Left colon (tissue), 2 donors: Measurements from ENCODE around the gene CCDC158. TPM values are rescaled to one million over a fixed set of nuclear protein-coding genes. Genes with fewer than 3 reads are reported as not detected.
"Not testable (repeated sequence)": the region's sequence is repeated elsewhere in the genome, so short reads cannot be mapped to it uniquely, and the experiment has no call there.

Experiments
- ATAC-seq: fragments of 200-7000 bp; cut with Tn5 transposase; one replicate; pipeline ENCODE4 v1.9.1; 2020; ENCODE audit warnings: mild to moderate bottlenecking, moderate library complexity
- DNase-seq, 2 donors: peaks; one replicate each; pipeline ENCODE4 v3.0.0-alpha.2; 2020
- intact Hi-C, 2 donors: fragments of 100-400 bp; cut with DNase I in 1 of 2; cut with micrococcal nuclease in 1 of 2; formaldehyde crosslinking; loops; one replicate each; pipeline versions ENCODE4 v1.11.2 to v1.14.0; 2022; cut with DNase I, micrococcal nuclease
- total RNA-seq, 2 donors: library from RNA; stranded (reverse); fragmentation: NEBNext Ultra II Directional; extraction: Animal tissue kit (Norgen Biotek cat#: 25700); gene quantifications; one replicate each; pipeline ENCODE4 v1.2.1, GENCODE V29; 2021
- donor health status: DM: no; HTN: no; CAD: no.
- donor health status: DM: yes; HTN: yes; CAD: no.

The CCDC158 gene
- total RNA-seq, 2 donors from 2014 or later, result 0.17 TPM; not detected in 1

- ATAC-seq, result peak; percentile 64
- intact Hi-C loops, result no loop called here
- DNase-seq, result no peak
Observed at GRCh38 chr4:76377481-76377901, 43.5 kb downstream of the CCDC158 start.

DNA sequence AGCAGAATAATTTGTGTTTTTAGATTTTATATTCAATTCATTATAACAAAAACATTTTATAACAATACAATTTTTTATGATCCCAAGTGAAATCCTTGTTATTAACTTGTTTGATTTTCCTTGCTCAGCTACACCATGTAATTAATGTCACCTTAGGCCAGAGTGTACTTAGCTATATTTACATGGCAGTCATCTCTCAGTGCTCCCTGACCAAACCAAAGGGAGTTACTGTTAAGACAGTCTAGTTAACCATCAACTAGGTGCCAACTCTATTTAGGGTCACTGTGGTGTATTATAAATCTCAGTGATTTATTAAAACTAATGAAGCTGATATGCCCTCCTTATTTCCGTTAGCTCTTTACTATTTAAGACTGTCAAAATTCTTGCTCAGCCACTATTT is 44.4 kb downstream of the CCDC158 start:
- ATAC-seq, result peak; percentile 81
- intact Hi-C loops, result no loop called here

GRCh38 chr4:76375703-76376102 is 45.2 kb downstream of the CCDC158 start:
- DNase-seq (no peak), ATAC-seq (no peak)
- intact Hi-C loops, result no loop called here

More for the DNA sequence above, 44.4 kb downstream of the CCDC158 start:
- DNase-seq, result no peak

GRCh38 chr4:76374798-76375197 is 46.1 kb downstream of the CCDC158 start:
- no peak for DNase-seq
- no peak for ATAC-seq
- intact Hi-C loops, result no loop called here

- intact Hi-C loops, result no loop called here
- DNase-seq (no peak), ATAC-seq (no peak)
Observed at GRCh38 chr4:76373919-76374552, 46.9 kb downstream of the CCDC158 start.

DNA sequence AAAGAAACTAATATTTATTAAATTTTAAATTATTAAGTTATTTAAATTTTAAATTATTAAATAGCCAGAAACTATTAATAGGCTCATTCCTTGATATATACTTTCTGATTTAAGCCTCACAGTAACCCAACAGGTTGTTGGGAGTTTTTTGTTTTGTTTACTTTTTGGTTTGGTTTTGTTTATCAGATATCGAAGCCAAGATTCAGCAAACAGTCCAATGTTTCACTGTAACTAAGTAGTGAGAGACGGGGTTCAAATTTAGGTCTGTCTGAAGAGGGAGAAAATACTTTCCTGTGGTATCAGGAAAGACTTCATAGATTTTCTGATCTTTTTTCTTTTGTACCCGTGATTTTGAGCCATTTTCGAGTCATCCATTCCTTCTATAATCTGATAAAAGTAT is 54.2 kb downstream of the CCDC158 start:
- no peak for ATAC-seq
- DNase-seq, result no peak
- intact Hi-C loops, result no loop called here

GRCh38 chr4:76365636-76366035 is 55.3 kb downstream of the CCDC158 start:
- ATAC-seq, result no peak
- DNase-seq, result no peak
- intact Hi-C loops, result no loop called here

DNA sequence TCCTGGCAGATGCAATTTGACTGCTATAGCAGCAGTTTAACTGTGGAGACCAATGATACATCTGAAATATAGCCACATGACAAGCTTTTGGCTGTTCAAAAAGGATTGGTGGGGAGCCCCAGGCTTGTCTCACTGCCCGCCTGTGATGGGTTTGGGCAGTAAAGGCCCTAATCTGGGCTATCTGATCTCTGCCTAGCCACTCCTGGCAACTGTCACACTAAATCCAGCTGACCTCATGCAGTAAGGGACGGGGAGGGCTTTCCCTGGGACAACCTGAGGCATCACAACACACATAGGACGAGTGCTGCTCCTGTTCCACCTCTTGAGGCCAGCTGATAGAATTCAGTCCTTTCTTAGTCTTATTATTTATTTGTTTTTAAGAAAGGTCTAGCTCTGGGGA is 56.2 kb downstream of the CCDC158 start:
- DNase-seq (no peak), ATAC-seq (no peak)
- intact Hi-C loops, result no loop called here

GRCh38 chr4:76363556-76364290 is 57.2 kb downstream of the CCDC158 start:
- intact Hi-C loops, result no loop called here
- ATAC-seq, result no peak
- DNase-seq, result no peak

DNA sequence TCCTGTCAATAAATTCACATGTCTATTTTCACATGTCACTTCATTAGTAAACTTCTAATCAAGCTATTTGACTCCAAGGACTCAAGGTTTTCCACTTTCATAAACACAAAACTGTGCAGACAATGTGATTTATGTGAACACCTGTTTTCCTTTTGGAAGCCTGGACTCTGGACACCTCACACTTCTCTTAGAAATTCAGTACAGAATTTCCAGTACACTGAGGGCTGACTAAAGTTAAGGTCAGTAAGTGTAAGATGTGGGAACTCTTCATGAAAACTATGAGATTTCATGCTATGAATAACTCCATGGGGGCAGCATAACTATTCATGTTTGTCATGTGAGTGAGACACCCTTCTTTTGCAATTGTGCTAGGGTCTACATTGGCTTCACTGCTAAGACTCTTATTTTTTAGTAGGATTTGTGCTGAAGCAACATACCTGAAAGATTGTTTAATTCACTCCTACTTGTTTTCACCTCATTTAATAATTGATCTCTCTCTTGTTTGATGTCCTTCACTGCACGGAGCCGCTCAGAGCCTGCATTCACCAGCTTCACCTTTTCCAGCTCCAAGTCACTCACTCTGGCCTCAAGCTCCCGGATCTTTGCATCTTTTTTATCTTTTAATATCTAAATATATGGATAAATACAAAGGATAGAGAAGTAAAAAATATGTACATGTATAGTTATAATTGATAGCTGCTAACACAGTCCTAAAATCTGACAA is 59.1 kb downstream of the CCDC158 start:
- ATAC-seq, result no peak
- no peak for DNase-seq
- intact Hi-C loops, result no loop called here

GRCh38 chr4:76359881-76360466 is 61.0 kb downstream of the CCDC158 start:
- ATAC-seq, DNase-seq, intact Hi-C loops: not testable (repeated sequence)

- intact Hi-C loops, result no loop called here
- ATAC-seq, result no peak
Observed at GRCh38 chr4:76357981-76358380, 63.0 kb downstream of the CCDC158 start.

GRCh38 chr4:76354517-76355473 is 66.1 kb downstream of the CCDC158 start:
- intact Hi-C loops, result no loop called here
- DNase-seq (no peak), ATAC-seq (no peak)

More at GRCh38 chr4:76357981-76358380, 63.0 kb downstream of the CCDC158 start:
- no peak for DNase-seq

DNA sequence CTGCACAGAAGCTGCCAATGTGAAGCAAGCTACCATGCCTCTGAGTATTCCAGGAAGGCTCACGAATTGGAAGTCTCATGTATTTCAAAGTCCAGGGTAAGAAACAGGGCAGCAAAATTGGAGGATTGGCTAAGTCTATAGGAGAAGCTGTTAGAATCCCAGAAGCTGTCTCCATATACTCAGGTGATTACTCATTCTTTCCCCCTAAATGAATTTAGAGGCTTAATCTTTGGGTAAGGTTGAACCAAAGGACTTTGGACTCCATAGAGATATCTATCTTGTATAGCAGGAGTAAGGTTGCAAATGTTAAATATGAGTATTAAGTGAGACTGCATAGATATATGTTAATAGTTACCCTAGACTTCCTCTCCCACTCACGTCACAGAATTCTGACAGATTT is 78.1 kb downstream of the CCDC158 start:
- intact Hi-C loops, result no loop called here
- ATAC-seq (no peak), DNase-seq (no peak)

DNA sequence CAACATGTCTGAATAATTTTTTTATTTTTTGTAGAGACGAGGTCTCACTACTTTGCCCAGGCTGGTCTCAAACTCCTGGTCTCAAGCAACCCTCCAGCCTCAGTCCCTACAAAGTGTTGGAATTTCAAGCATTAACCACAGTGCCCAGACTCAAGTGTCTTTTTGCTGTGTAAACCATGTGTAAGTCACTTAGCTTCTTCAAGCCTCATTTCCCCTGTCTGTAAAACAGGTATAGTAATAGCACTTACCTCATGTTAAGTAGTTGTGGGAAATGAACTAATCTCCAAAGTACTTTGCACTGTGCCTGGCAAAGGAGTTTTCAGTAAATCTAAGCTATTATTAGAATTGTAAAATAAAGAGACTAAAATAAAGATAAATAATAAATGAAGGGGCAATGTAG is 78.8 kb downstream of the CCDC158 start:
- intact Hi-C loops, result no loop called here
- no peak for DNase-seq
- no peak for ATAC-seq

DNA sequence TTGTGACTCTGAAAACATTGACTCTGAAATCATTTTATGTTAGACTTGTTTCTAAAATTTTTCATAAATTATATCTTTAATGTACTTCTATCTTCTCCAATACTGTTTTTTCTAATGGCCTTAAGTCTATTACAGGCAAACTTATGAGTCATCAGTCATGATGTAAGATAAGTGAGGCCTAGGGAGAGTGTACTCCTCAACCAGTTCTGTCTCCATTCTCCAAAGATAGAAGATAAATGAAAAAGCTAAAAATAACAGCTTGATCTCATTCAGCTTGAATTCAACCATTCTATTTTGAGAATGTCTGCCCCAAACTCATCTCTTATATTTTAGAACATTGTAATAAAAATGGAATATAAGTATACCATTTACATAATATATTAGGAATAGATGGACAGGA is 79.9 kb downstream of the CCDC158 start:
- no peak for DNase-seq
- ATAC-seq, result no peak
- intact Hi-C loops, result no loop called here

- intact Hi-C loops, result no loop called here
- no peak for DNase-seq
Observed at GRCh38 chr4:76339364-76339763, 81.6 kb downstream of the CCDC158 start.

GRCh38 chr4:76334885-76335284 is 86.1 kb downstream of the CCDC158 start:
- intact Hi-C loops, result no loop called here
- DNase-seq (no peak), ATAC-seq (no peak)

More at GRCh38 chr4:76339364-76339763, 81.6 kb downstream of the CCDC158 start:
- no peak for ATAC-seq
